ENCODE results near the gene GPR89A. TPM values are rescaled to one million over a fixed set of nuclear protein-coding genes. Genes with fewer than 3 reads are reported as not detected.
A peak's percentile ranks its signal among the peaks of the same experiment; 100 is the strongest.
"Not testable (repeated sequence)": the region's sequence is repeated elsewhere in the genome, so short reads cannot be mapped to it uniquely, and the experiment has no call there.

GPR89A gene
- polyA plus RNA-seq, 1 donor (not counting 4 experiments of a cell fraction or from before 2014, with no cell fraction given), result 22.8 TPM

DNA sequence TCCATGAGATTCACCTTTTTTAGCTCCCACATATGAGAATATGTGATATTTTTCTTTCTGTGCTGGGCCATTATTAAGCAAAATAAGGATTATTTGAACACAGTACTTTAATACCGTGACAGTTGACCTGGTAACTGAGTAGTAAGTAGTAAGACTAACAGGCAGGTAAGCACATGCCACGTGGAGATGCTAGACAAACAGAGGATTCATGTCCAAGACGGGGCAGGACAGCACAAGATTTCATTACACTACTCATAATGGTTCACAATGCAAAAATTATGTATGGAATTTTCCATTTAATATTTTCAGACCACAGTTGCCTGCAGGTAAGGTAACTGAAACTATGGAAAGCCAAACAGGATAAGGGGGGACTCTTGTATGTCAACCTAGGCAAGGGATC lies 77.1 kb downstream of the GPR89A start:
- H4K20me1 ChIP-seq (ENCODE audit: control insufficient read depth, extremely low read depth, insufficient read depth, low read length); H3K79me2 ChIP-seq (ENCODE audit: control insufficient read depth, insufficient read depth, low read length); H3K4me3 ChIP-seq (ENCODE audit: control insufficient read depth in 2 of 3, extremely low read depth in 1 of 3, insufficient read depth in 2 of 3, low read depth in 1 of 3, low read length in 3 of 3); H3K36me3 ChIP-seq (ENCODE audit: control insufficient read depth in 2 of 2, extremely low read depth in 1 of 2, insufficient read depth in 2 of 2, low read length in 2 of 2); H2AFZ ChIP-seq (ENCODE audit: control insufficient read depth, low read length); H3K4me2 ChIP-seq (ENCODE audit: control insufficient read depth, extremely low read depth, insufficient read depth, low read depth, low read length); DNase-seq (ENCODE audit: low read depth, low spot score); FAIRE-seq; H3K27me3 ChIP-seq (ENCODE audit: control insufficient read depth, extremely low read depth, insufficient read depth, low read length); dilution Hi-C loops (cut with MboI; ENCODE audit: extremely low pct_ligation_motif_present, low sequenced_read_pairs); H3K9me1 ChIP-seq (ENCODE audit: control insufficient read depth, extremely low read depth, insufficient read depth, low read length); H3K9ac ChIP-seq (ENCODE audit: control insufficient read depth, extremely low read depth, insufficient read depth, low read length); H3K9me3 ChIP-seq (ENCODE audit: control insufficient read depth, low read depth, low read length); H3K4me1 ChIP-seq (ENCODE audit: control insufficient read depth, extremely low read depth, insufficient read depth, low read length): not testable (repeated sequence)
- peak overlapping the region; percentile 36 for H3K27ac ChIP-seq (ENCODE audit: control insufficient read depth, insufficient read depth, low read length)

DNA sequence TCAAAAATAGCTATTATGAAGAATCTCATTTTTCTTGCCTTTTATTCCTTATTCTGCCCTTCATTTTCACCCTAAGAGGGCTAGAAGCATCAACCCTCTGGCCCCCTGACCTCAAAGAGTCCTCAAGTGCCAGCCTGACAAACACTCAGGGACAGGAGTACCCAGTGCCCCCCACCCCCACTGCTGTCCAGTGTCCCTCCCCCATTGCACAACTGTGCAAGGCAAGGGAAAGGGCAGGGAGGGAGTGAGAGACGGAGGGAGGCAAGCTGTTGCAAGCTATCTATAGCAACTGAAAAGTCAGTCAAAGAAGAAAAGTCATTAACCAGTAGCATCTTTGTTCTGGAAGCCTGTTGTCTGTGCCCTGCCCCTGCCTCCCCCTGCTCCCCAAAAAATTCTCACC lies 78.3 kb downstream of the GPR89A start:
- peaks cover 21% of the 10 kb centered on the region for H3K4me1 ChIP-seq (ENCODE audit: control insufficient read depth, extremely low read depth, insufficient read depth, low read length)
- DNase-seq (ENCODE audit: low read depth, low spot score); dilution Hi-C loops (cut with MboI; ENCODE audit: extremely low pct_ligation_motif_present, low sequenced_read_pairs); H2AFZ ChIP-seq (ENCODE audit: control insufficient read depth, low read length); H3K9me3 ChIP-seq (ENCODE audit: control insufficient read depth, low read depth, low read length); H3K4me3 ChIP-seq (ENCODE audit: control insufficient read depth in 2 of 3, extremely low read depth in 1 of 3, insufficient read depth in 2 of 3, low read depth in 1 of 3, low read length in 3 of 3); H3K4me2 ChIP-seq (ENCODE audit: control insufficient read depth, extremely low read depth, insufficient read depth, low read depth, low read length); H3K9me1 ChIP-seq (ENCODE audit: control insufficient read depth, extremely low read depth, insufficient read depth, low read length); H3K36me3 ChIP-seq (ENCODE audit: control insufficient read depth in 2 of 2, extremely low read depth in 1 of 2, insufficient read depth in 2 of 2, low read length in 2 of 2); H3K27ac ChIP-seq (ENCODE audit: control insufficient read depth, insufficient read depth, low read length); H3K9ac ChIP-seq (ENCODE audit: control insufficient read depth, extremely low read depth, insufficient read depth, low read length); H3K27me3 ChIP-seq (ENCODE audit: control insufficient read depth, extremely low read depth, insufficient read depth, low read length); FAIRE-seq; H3K79me2 ChIP-seq (ENCODE audit: control insufficient read depth, insufficient read depth, low read length); H4K20me1 ChIP-seq (ENCODE audit: control insufficient read depth, extremely low read depth, insufficient read depth, low read length): not testable (repeated sequence)

DNA sequence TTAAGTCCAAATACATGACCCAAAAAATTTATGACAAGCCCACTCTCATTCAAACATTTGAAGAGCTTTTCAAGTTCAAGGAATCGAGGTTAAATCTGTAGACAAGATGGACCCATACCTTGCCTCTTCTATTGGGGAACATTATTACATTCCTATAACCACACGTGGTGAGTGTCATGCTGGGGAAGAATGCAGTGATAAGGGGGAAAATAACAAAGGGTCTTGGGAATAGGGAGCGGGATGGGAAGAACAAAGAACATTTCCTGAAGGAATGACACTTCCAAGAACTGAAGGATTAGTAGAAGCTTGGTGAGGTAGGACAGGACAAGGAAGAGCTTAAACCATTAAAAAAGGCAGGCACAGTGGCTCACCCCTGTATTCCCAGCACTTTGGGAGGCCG lies 80.5 kb downstream of the GPR89A start:
- Histone ChIP-seq H2AFZ (ENCODE audit: control insufficient read depth, low read length) (no peak overlapping the region), H3K79me2 (ENCODE audit: control insufficient read depth, insufficient read depth, low read length) (no peaks in the 10 kb centered on the region), H4K20me1 (ENCODE audit: control insufficient read depth, extremely low read depth, insufficient read depth, low read length) (no peaks in the 10 kb centered on the region), H3K4me2 (ENCODE audit: control insufficient read depth, extremely low read depth, insufficient read depth, low read depth, low read length) (no peak overlapping the region), H3K27ac (ENCODE audit: control insufficient read depth, insufficient read depth, low read length) (no peak overlapping the region), H3K4me1 (ENCODE audit: control insufficient read depth, extremely low read depth, insufficient read depth, low read length) (peaks cover 26% of the 10 kb centered on the region), H3K9ac (ENCODE audit: control insufficient read depth, extremely low read depth, insufficient read depth, low read length) (no peak overlapping the region), H3K4me3 (ENCODE audit: control insufficient read depth in 2 of 3, extremely low read depth in 1 of 3, insufficient read depth in 2 of 3, low read depth in 1 of 3, low read length in 3 of 3) (no peak overlapping the region), H3K9me1 (ENCODE audit: control insufficient read depth, extremely low read depth, insufficient read depth, low read length) (no peaks in the 10 kb centered on the region), H3K9me3 (ENCODE audit: control insufficient read depth, low read depth, low read length) (no peaks in the 10 kb centered on the region), H3K27me3 (ENCODE audit: control insufficient read depth, extremely low read depth, insufficient read depth, low read length) (no peaks in the 10 kb centered on the region), H3K36me3 (ENCODE audit: control insufficient read depth in 2 of 2, extremely low read depth in 1 of 2, insufficient read depth in 2 of 2, low read length in 2 of 2) (no peaks in the 10 kb centered on the region)
- FAIRE-seq (no peak), DNase-seq (ENCODE audit: low read depth, low spot score) (no peak)
- TF ChIP-seq EZH2 (IDR thresholded peaks at IDR 0.05; ENCODE audit: low read length), result no peak
- TF ChIP-seq, protein P1, sequence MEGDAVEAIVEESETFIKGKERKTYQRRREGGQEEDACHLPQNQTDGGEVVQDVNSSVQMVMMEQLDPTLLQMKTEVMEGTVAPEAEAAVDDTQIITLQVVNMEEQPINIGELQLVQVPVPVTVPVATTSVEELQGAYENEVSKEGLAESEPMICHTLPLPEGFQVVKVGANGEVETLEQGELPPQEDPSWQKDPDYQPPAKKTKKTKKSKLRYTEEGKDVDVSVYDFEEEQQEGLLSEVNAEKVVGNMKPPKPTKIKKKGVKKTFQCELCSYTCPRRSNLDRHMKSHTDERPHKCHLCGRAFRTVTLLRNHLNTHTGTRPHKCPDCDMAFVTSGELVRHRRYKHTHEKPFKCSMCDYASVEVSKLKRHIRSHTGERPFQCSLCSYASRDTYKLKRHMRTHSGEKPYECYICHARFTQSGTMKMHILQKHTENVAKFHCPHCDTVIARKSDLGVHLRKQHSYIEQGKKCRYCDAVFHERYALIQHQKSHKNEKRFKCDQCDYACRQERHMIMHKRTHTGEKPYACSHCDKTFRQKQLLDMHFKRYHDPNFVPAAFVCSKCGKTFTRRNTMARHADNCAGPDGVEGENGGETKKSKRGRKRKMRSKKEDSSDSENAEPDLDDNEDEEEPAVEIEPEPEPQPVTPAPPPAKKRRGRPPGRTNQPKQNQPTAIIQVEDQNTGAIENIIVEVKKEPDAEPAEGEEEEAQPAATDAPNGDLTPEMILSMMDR (optimal IDR thresholded peaks at IDR 0.05 in 1 of 3, IDR thresholded peaks at IDR 0.05 in 1 of 3, conservative IDR thresholded peaks at IDR 0.05 in 1 of 3; ENCODE audit: extremely low read depth in 1 of 3, insufficient read depth in 2 of 3, low read length in 3 of 3), result no peak
- dilution Hi-C loops (cut with MboI; ENCODE audit: extremely low pct_ligation_motif_present, low sequenced_read_pairs), result no loop called here

All from keratinocyte (primary cell).